K562 (cell line): ENCODE measurements around the gene TTC28. TPM values are rescaled to one million over a fixed set of nuclear protein-coding genes. Genes with fewer than 3 reads are reported as not detected.

Source experiments
- ATAC-seq: fragments of 200-7000 bp; cut with Tn5 transposase; 3 replicates; pipeline ENCODE4 v1.9.1; 2020; ENCODE audit warnings: moderate library complexity
- BruUV-seq: library from RNA; stranded (reverse); fragments of 400-500 nt; replicated peaks from 2 replicates; lab custom pipeline; 2021; lab: Mats Ljungman, UMichigan
- CTCF ChIA-PET: fragments of 300-600 bp; formaldehyde crosslinking; extraction: SDS; loops from one replicate; lab custom pipeline; 2021; ENCODE audit warnings: low intra/inter-chr PET ratio; lab: Yijun Ruan, JAX
- POLR2A ChIA-PET: fragments of 300-600, 350-650 bp; sonication (Branson Sonifier 250); formaldehyde crosslinking; extraction: SDS; loops from one replicate; lab custom pipeline; 2021; ENCODE audit warnings: antibody characterized with exemption, inconsistent platforms; lab: Yijun Ruan, JAX
- DNase-seq, 4 experiments: peaks; one replicate each; pipeline versions ENCODE4 v3.0.0 to v3.0.0-alpha.2; 2011 to 2018; ENCODE audit warnings: low spot score in 3 of 4, mixed read lengths in 3 of 4; ENCODE audit errors: extremely low read depth in 1 of 4
- FAIRE-seq: peaks from 2 replicates; lab custom pipeline; 2011; peaks lifted over from hg19 to GRCh38; lab: Jason Lieb, UNC
- H2AFZ ChIP-seq: 2 replicates; pipeline ENCODE4 v1.6.0; 2011; ENCODE audit warnings: low read depth, low read length, control low read depth, inconsistent platforms
- H3K27ac ChIP-seq: fragments of 200-600 bp; 3 replicates; pipeline ENCODE4 v1.8.0; 2011; ENCODE audit warnings: low read depth, mild to moderate bottlenecking, control low read depth, inconsistent platforms, low read length, moderate library complexity, mixed read lengths; ENCODE audit errors: extremely low read depth
- H3K27me3 ChIP-seq, 2 experiments: fragments of 300-600 bp in 1 of 2; 2 replicates in 1 of 2; 3 replicates in 1 of 2; pipeline versions ENCODE4 v1.6.0 to v1.8.0; 2011; ENCODE audit warnings: inconsistent platforms in 2 of 2, low read length in 2 of 2, mild to moderate bottlenecking in 1 of 2, mixed read lengths in 1 of 2, moderate library complexity in 1 of 2; ENCODE audit not compliant: control insufficient read depth in 2 of 2, insufficient read depth in 2 of 2
- H3K36me3 ChIP-seq: fragments of 300-600 bp; 3 replicates; pipeline ENCODE4 v1.8.0; 2011; ENCODE audit warnings: mild to moderate bottlenecking, low read length, inconsistent platforms; ENCODE audit not compliant: control insufficient read depth, insufficient read depth
- H3K4me1 ChIP-seq, 2 experiments: fragments of 200-600 bp in 1 of 2; replicated peaks in 1 of 2; 2 replicates in 1 of 2; 3 replicates in 1 of 2; pipeline versions ENCODE4 v1.5.1 to v1.8.0; 2011; ENCODE audit warnings: inconsistent platforms in 2 of 2, low read length in 2 of 2, mild to moderate bottlenecking in 1 of 2, mixed read lengths in 1 of 2, moderate library complexity in 1 of 2; ENCODE audit not compliant: control insufficient read depth in 2 of 2, insufficient read depth in 2 of 2
- H3K4me2 ChIP-seq: 2 replicates; pipeline ENCODE4 v1.6.1; 2011; ENCODE audit warnings: low read length, control low read depth, inconsistent platforms, mixed read lengths; ENCODE audit not compliant: insufficient read depth
- H3K4me3 ChIP-seq: fragments of 200-600 bp; sonication (generic), shearing (Covaris generic); 2 replicates; pipeline ENCODE4 v1.5.1; 2016; ENCODE audit warnings: control low read depth, inconsistent platforms
- H3K79me2 ChIP-seq: fragments of 200-600 bp; 3 replicates; pipeline ENCODE4 v1.8.0; 2011; ENCODE audit warnings: low read length, inconsistent platforms; ENCODE audit not compliant: control insufficient read depth, insufficient read depth
- H3K9ac ChIP-seq, 2 experiments: 2 replicates each; pipeline versions ENCODE4 v1.6.0 to v1.6.1; 2011; ENCODE audit warnings: low read depth in 2 of 2, low read length in 2 of 2, control low read depth in 1 of 2, inconsistent platforms in 1 of 2, mild to moderate bottlenecking in 1 of 2, mixed read lengths in 1 of 2; ENCODE audit not compliant: insufficient read depth in 1 of 2
- H3K9me1 ChIP-seq: one replicate; pipeline ENCODE4 v1.6.0; 2011; ENCODE audit warnings: inconsistent platforms, mild to moderate bottlenecking, low read length, moderate library complexity; ENCODE audit not compliant: control insufficient read depth, insufficient read depth
- H3K9me3 ChIP-seq: replicated peaks from 2 replicates; pipeline ENCODE4 v1.5.1; 2011; ENCODE audit warnings: low read depth, low read length, inconsistent platforms; ENCODE audit not compliant: control insufficient read depth, insufficient read depth
- H4K20me1 ChIP-seq: replicated peaks from 2 replicates; pipeline ENCODE4 v1.6.1; 2011; ENCODE audit warnings: low read length, inconsistent platforms, mixed read lengths; ENCODE audit not compliant: control insufficient read depth, insufficient read depth
- CHD4 ChIP-seq: fragments of 200-600 bp; sonication (generic); IDR thresholded peaks from 3 replicates; pipeline ENCODE4 v1.6.1; 2012; ENCODE audit warnings: low read depth, mild to moderate bottlenecking, mixed read lengths, low read length, inconsistent platforms; ENCODE audit not compliant: insufficient read depth, insufficient replicate concordance, poor library complexity, severe bottlenecking
- CTBP1 ChIP-seq: fragments of 450-650 bp; IDR thresholded peaks from 2 replicates; pipeline ENCODE4 v1.6.1; 2016; ENCODE audit warnings: borderline replicate concordance
- DPF2 ChIP-seq: fragments of 450-650 bp; IDR thresholded peaks from 2 replicates; pipeline ENCODE4 v1.6.1; 2016
- FOXJ2 ChIP-seq: fragments of 200-800 bp; sonication (Bioruptor generic); IDR thresholded peaks from 2 replicates; pipeline ENCODE4 v1.6.1; 2016; ENCODE audit warnings: missing genetic modification characterization, missing compliant biosample characterization
- HDAC2 ChIP-seq: fragments of 450-650 bp; IDR thresholded peaks from 2 replicates; pipeline ENCODE4 v1.6.1; 2016; ENCODE audit warnings: mild to moderate bottlenecking
- HSF4 ChIP-seq: fragments of 250-450 bp; sonication (Bioruptor Pico); IDR thresholded peaks from 2 replicates; pipeline ENCODE4 v2.1.2; 2022; ENCODE audit warnings: mild to moderate bottlenecking, moderate library complexity, borderline replicate concordance
- MCM5 ChIP-seq: fragments of 450-650 bp; IDR thresholded peaks from 2 replicates; pipeline ENCODE4 v1.6.1; 2016; ENCODE audit warnings: low read depth
- PHF20 ChIP-seq: fragments of 450-650 bp; IDR thresholded peaks from 2 replicates; pipeline ENCODE4 v1.6.1; 2018; ENCODE audit not compliant: partially characterized antibody
- SMAD4 ChIP-seq: fragments of 250-450 bp; sonication (Bioruptor Pico); conservative IDR thresholded peaks from 2 replicates; pipeline ENCODE4 v1.8.0; 2021; ENCODE audit warnings: inconsistent platforms, mild to moderate bottlenecking, moderate library complexity
- U2AF1 ChIP-seq: fragments of 200-400 bp; formaldehyde crosslinking; optimal IDR thresholded peaks from 2 replicates; pipeline ENCODE3; 2017; ENCODE audit warnings: mild to moderate bottlenecking, low read depth, low read length, moderate library complexity
- WGBS: fragments of 100-300 bp; shearing (Covaris generic); methylation state at CpG from one replicate; pipeline ENCODE4 v1.1.6; 2016; ENCODE audit warnings: low coverage, mixed read lengths; ENCODE audit not compliant: insufficient coverage; ENCODE audit errors: missing lambda C conversion rate; 5-methylcytosine and 5-hydroxymethylcytosine counted together
- in situ Hi-C: fragments of 300-500 bp; cut with MboI; formaldehyde crosslinking; loops from 4 replicates; pipeline ENCODE4 v1.15.0; 2018; ENCODE audit warnings: inconsistent platforms, mixed read lengths
- intact Hi-C: fragments of 100-400 bp; cut with micrococcal nuclease; formaldehyde crosslinking; loops from 2 replicates; pipeline ENCODE4 v1.14.2; 2022
- polyA plus RNA-seq, 8 experiments: library from polyadenylated mRNA; depleted of rRNA in 4 of 8; stranded (reverse) in 5 of 8; unstranded in 3 of 8; fragments of >200 nt; fragmentation: Nextera tagmentation in 2 of 8; fragmentation: Illumina TruSeq in 1 of 8; extraction: Ambion mirVana in 2 of 8; extraction: Trizol in 1 of 8; gene quantifications; 2 replicates each; pipeline versions ENCODE4 v1.2.1 to v1.2.3, GENCODE V29; 2011 to 2014; ENCODE audit warnings: inconsistent platforms in 1 of 8, missing spikeins in 1 of 8
- total RNA-seq, 7 experiments: library from RNA; depleted of rRNA in 6 of 7; stranded (reverse); fragments of >200 nt in 6 of 7; fragmentation: Illumina TruSeq in 2 of 7; extraction: Trizol in 2 of 7; gene quantifications; 2 replicates each; pipeline versions ENCODE4 v1.2.1 to v1.2.3, GENCODE V29; 2011 to 2021; ENCODE audit warnings: low replicate concordance in 1 of 7
- TF ChIP-seq, protein P1 (sequence below), 2 experiments: fragments of 450-650 bp in 1 of 2; sonication (generic) in 1 of 2; formaldehyde crosslinking; conservative IDR thresholded peaks; 2 replicates each; pipeline versions ENCODE4 v1.4.0 to v1.8.1; 2020 to 2022; ENCODE audit warnings: mild to moderate bottlenecking in 1 of 2, missing genetic modification reagents in 1 of 2
- TF ChIP-seq, protein P2 (sequence below): sonication (generic); formaldehyde crosslinking; IDR thresholded peaks from 2 replicates; pipeline ENCODE4 v1.8.1; 2023; ENCODE audit warnings: mild to moderate bottlenecking, missing genetic modification reagents
- TF ChIP-seq, protein P3 (sequence below): IDR thresholded peaks from 2 replicates; pipeline ENCODE4 v1.6.1; 2016; ENCODE audit warnings: missing genetic modification characterization, missing compliant biosample characterization

The TTC28 gene
- total and polyA plus RNA-seq, 9 of the 15 experiments (the other 6 are each of a cell fraction or from before 2014, with no cell fraction given), result 0.22 to 10.7 (median 3.1) TPM

DNA sequence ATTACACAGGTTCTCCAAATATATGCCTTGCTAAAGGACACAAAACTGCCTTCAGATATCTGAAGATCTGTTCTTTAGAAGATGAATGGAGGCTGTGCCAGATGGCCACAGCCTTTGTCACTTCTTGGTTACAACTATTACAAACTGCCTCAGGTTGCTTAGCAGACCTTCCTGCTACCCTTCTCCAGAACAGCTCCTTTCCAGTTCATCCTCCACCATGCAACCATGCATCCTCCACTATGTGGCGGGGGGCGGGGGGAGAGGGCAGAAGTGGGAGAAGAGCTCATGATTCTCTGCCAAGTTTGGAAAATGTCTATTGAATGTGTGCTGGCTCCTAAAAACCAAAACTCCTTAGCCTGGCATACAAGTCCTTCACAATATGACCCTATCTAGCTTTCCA is 267.5 kb downstream of the TTC28 start:
- intact Hi-C loops, result no loop called here

DNA sequence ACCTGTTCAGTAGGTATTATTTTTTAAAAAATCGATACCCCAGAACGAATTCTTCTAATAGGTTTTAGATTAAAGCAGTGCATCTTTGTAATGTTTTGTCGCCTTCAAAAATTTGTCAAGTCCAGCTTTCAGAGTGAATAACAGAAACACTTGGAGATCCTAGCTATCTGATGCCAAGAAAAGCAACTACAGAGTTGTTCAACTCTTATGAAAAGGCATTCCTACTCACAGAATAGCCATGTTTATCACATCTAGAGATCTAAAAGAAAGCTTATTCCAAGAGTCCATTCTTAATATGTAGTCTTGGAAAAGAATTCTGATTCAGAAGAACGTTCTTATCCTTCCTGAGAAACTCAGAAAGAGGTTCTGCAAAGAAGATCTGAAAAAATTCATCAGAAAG is 268.5 kb downstream of the TTC28 start:
- ATAC-seq (no peak), DNase-seq (no peak), FAIRE-seq (no peak)
- CTCF ChIA-PET, result no interaction called here
- Histone ChIP-seq H4K20me1 (no peaks in the 10 kb centered on the region), H3K27ac (no peak overlapping the region), H3K4me2 (no peak overlapping the region), H3K36me3 (no peaks in the 10 kb centered on the region), H3K4me3 (no peak overlapping the region), H3K79me2 (no peaks in the 10 kb centered on the region), H3K27me3 (no peaks in the 10 kb centered on the region), H2AFZ (no peak overlapping the region), H3K4me1 (no peaks in the 10 kb centered on the region; a peak in 1 of 5 replicates), H3K9me1 (no peaks in the 10 kb centered on the region), H3K9ac (no peak overlapping the region), H3K9me3 (no peaks in the 10 kb centered on the region)
- intact Hi-C loops (no loop called here), in situ Hi-C loops (no loop called here)
- no TSS peak for BruUV-seq
- 55% methylated on average over 4 of the region's 4 CpGs for WGBS
- POLR2A ChIA-PET, result no interaction called here
- TF ChIP-seq CTBP1 (no peak), HDAC2 (no peak), CHD4 (no peak), DPF2 (no peak), PHF20 (no peak), FOXJ2 (tag) (no peak)
- TF ChIP-seq, protein P1, sequence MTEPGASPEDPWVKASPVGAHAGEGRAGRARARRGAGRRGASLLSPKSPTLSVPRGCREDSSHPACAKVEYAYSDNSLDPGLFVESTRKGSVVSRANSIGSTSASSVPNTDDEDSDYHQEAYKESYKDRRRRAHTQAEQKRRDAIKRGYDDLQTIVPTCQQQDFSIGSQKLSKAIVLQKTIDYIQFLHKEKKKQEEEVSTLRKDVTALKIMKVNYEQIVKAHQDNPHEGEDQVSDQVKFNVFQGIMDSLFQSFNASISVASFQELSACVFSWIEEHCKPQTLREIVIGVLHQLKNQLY (CRISPR knock-in tag; conservative IDR thresholded peaks at IDR 0.05), result no peak
- TF ChIP-seq, protein P2, sequence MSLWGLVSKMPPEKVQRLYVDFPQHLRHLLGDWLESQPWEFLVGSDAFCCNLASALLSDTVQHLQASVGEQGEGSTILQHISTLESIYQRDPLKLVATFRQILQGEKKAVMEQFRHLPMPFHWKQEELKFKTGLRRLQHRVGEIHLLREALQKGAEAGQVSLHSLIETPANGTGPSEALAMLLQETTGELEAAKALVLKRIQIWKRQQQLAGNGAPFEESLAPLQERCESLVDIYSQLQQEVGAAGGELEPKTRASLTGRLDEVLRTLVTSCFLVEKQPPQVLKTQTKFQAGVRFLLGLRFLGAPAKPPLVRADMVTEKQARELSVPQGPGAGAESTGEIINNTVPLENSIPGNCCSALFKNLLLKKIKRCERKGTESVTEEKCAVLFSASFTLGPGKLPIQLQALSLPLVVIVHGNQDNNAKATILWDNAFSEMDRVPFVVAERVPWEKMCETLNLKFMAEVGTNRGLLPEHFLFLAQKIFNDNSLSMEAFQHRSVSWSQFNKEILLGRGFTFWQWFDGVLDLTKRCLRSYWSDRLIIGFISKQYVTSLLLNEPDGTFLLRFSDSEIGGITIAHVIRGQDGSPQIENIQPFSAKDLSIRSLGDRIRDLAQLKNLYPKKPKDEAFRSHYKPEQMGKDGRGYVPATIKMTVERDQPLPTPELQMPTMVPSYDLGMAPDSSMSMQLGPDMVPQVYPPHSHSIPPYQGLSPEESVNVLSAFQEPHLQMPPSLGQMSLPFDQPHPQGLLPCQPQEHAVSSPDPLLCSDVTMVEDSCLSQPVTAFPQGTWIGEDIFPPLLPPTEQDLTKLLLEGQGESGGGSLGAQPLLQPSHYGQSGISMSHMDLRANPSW (CRISPR knock-in tag), result no peak
- TF ChIP-seq, protein P3, sequence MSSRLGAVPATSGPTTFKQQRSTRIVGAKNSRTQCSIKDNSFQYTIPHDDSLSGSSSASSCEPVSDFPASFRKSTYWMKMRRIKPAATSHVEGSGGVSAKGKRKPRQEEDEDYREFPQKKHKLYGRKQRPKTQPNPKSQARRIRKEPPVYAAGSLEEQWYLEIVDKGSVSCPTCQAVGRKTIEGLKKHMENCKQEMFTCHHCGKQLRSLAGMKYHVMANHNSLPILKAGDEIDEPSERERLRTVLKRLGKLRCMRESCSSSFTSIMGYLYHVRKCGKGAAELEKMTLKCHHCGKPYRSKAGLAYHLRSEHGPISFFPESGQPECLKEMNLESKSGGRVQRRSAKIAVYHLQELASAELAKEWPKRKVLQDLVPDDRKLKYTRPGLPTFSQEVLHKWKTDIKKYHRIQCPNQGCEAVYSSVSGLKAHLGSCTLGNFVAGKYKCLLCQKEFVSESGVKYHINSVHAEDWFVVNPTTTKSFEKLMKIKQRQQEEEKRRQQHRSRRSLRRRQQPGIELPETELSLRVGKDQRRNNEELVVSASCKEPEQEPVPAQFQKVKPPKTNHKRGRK (tag), result no peak

More for the DNA sequence above, 267.5 kb downstream of the TTC28 start:
- Histone ChIP-seq H3K4me1 (no peaks in the 10 kb centered on the region; a peak in 1 of 5 replicates), H3K9ac (no peak overlapping the region), H3K4me3 (no peak overlapping the region), H4K20me1 (no peaks in the 10 kb centered on the region), H3K27me3 (no peaks in the 10 kb centered on the region), H3K4me2 (no peak overlapping the region), H3K9me3 (no peaks in the 10 kb centered on the region), H2AFZ (no peak overlapping the region), H3K9me1 (no peaks in the 10 kb centered on the region), H3K36me3 (no peaks in the 10 kb centered on the region), H3K27ac (no peak overlapping the region), H3K79me2 (no peaks in the 10 kb centered on the region)
- no peak for ATAC-seq
- BruUV-seq, result no TSS peak
- CTCF ChIA-PET, result no interaction called here
- in situ Hi-C loops, result no loop called here
- no peak for TF ChIP-seq U2AF1
- no peak for TF ChIP-seq HSF4
- no peak for TF ChIP-seq MCM5
- TF ChIP-seq SMAD4 (CRISPR knock-in tag), result no peak
- DNase-seq, result no peak
- WGBS, result 74% methylated on average over 2 of the region's 2 CpGs
- no peak for FAIRE-seq
- POLR2A ChIA-PET, result interaction anchor here (1.1 kb wide), 1 partner anchor 39 kb away, joined by 4 read pairs; no protein-coding TSS in a partner anchor
